ENCODE data around the gene TMEM179B.

The TMEM179B gene

GRCh38 chr11:62839050-62839945 lies 52.1 kb downstream of the TMEM179B start, which contains the start of gene WDR74:
Gene WDR74, minus strand, starts transcription at chr11:62839590. Its CDS starts 20 bp downstream, at chr11:62839570.
- peak; percentile 94 for DNase-seq

All from CD4-positive, alpha-beta T cell treated with Interleukin-1 beta for 1 hour (primary cell).